NCI-H2081 (cell line): ENCODE measurements around the gene ADCYAP1R1.
A peak's percentile ranks its signal among the peaks of the same experiment; 100 is the strongest.

Source experiments
- DNase-seq, 2 experiments: peaks; one replicate each; lab custom pipeline; 2025; lab: John Stamatoyannopoulos, UW

Gene ADCYAP1R1

GRCh38 chr7:31051598-31052486 is at the start of gene ADCYAP1R1:
Gene ADCYAP1R1, plus strand, starts transcription at chr7:31052308. Its CDS starts 10,957 bp downstream, at chr7:31063265.
- peak; percentile 19 to 39 for DNase-seq

- DNase-seq = no peak
Observed at GRCh38 chr7:31003097-31003496, 49.0 kb upstream of the ADCYAP1R1 start.

GRCh38 chr7:31003721-31004120 is 48.4 kb upstream of the ADCYAP1R1 start:
- DNase-seq = no peak

GRCh38 chr7:31004393-31004792 is 47.7 kb upstream of the ADCYAP1R1 start:
- no peak for DNase-seq

GRCh38 chr7:31006857-31007256 is 45.3 kb upstream of the ADCYAP1R1 start:
- DNase-seq = no peak

GRCh38 chr7:31007634-31008033 is 44.5 kb upstream of the ADCYAP1R1 start:
- DNase-seq = no peak

GRCh38 chr7:31014826-31015225 is 37.3 kb upstream of the ADCYAP1R1 start:
- peak; percentile 82 to 85 for DNase-seq

GRCh38 chr7:31017032-31017675 is 35.0 kb upstream of the ADCYAP1R1 start:
- no peak for DNase-seq

GRCh38 chr7:31017721-31018120 is 34.4 kb upstream of the ADCYAP1R1 start:
- DNase-seq = no peak

GRCh38 chr7:31019509-31019908 is 32.6 kb upstream of the ADCYAP1R1 start:
- no peak for DNase-seq

GRCh38 chr7:31020161-31020560 is 31.9 kb upstream of the ADCYAP1R1 start:
- no peak for DNase-seq

- no peak for DNase-seq
Observed at GRCh38 chr7:31020652-31021051, 31.5 kb upstream of the ADCYAP1R1 start.

- DNase-seq = no peak
Observed at GRCh38 chr7:31022117-31022516, 30.0 kb upstream of the ADCYAP1R1 start.

GRCh38 chr7:31022726-31023125 is 29.4 kb upstream of the ADCYAP1R1 start:
- DNase-seq = no peak

GRCh38 chr7:31023877-31024276 is 28.2 kb upstream of the ADCYAP1R1 start:
- no peak for DNase-seq

GRCh38 chr7:31027161-31027965 is 24.7 kb upstream of the ADCYAP1R1 start:
- no peak for DNase-seq

GRCh38 chr7:31028006-31028405 is 24.1 kb upstream of the ADCYAP1R1 start:
- DNase-seq = no peak

- DNase-seq = no peak
Observed at GRCh38 chr7:31028417-31028992, 23.6 kb upstream of the ADCYAP1R1 start.

- no peak for DNase-seq
Observed at GRCh38 chr7:31029251-31030042, 22.7 kb upstream of the ADCYAP1R1 start.

GRCh38 chr7:31033674-31034300 is 18.3 kb upstream of the ADCYAP1R1 start:
- no peak for DNase-seq

GRCh38 chr7:31036924-31037323 is 15.2 kb upstream of the ADCYAP1R1 start:
- DNase-seq = no peak
